ENCODE data around the gene CCDC92. TPM values are rescaled to one million over a fixed set of nuclear protein-coding genes. Genes with fewer than 3 reads are reported as not detected.
"Not testable (repeated sequence)": the region's sequence is repeated elsewhere in the genome, so short reads cannot be mapped to it uniquely, and the experiment has no call there.

CCDC92 gene
- polyA plus RNA-seq, 1 donor from 2014 or later, result 11.3 TPM

- Histone ChIP-seq H3K27ac (ENCODE audit: low read length) (peak overlapping the region; percentile 63), H3K4me3 (ENCODE audit: low read length) (peak overlapping the region; percentile 34), H3K9me2 (ENCODE audit: insufficient read depth, low read length) (no peaks in the 10 kb centered on the region), H2AFZ (ENCODE audit: low read depth, low read length) (no peak overlapping the region), H4K20me1 (ENCODE audit: insufficient read depth) (no peaks in the 10 kb centered on the region), H3K36me3 (ENCODE audit: insufficient read depth, low read length) (no peaks in the 10 kb centered on the region), H3K27me3 (ENCODE audit: insufficient read depth, low read depth, low read length) (no peaks in the 10 kb centered on the region), H3K79me2 (replicated peaks; ENCODE audit: insufficient read depth, low read length) (peaks cover 20% of the 10 kb centered on the region), H3F3A (ENCODE audit: insufficient read depth, low read length, poor library complexity, severe bottlenecking) (no peaks in the 10 kb centered on the region), H3K4me2 (ENCODE audit: low read length) (no peak overlapping the region), H3K9ac (ENCODE audit: low read length) (peak overlapping the region; percentile 23), H3K9me3 (ENCODE audit: low read length) (peaks cover 4% of the 10 kb centered on the region)
- TF ChIP-seq CTCF (IDR thresholded peaks at IDR 0.05; ENCODE audit: poor library complexity, severe bottlenecking) (no peak), EZH2 (IDR thresholded peaks at IDR 0.05; ENCODE audit: borderline replicate concordance, insufficient read depth, low read length, poor library complexity, severe bottlenecking) (no peak), POLR2AphosphoS5 (IDR thresholded peaks at IDR 0.05) (no peak), SMC3 (conservative IDR thresholded peaks at IDR 0.05; ENCODE audit: poor library complexity) (no peak), REST (IDR thresholded peaks at IDR 0.05; ENCODE audit: borderline replicate concordance) (no peak), RAD21 (conservative IDR thresholded peaks at IDR 0.05) (no peak), EP300 (conservative IDR thresholded peaks at IDR 0.05; ENCODE audit: poor library complexity, severe bottlenecking) (no peak), TAF1 (IDR thresholded peaks at IDR 0.05; ENCODE audit: low read depth) (no peak)
Measured at GRCh38 chr12:123948401-123948795, 24.2 kb downstream of the CCDC92 start.

DNA sequence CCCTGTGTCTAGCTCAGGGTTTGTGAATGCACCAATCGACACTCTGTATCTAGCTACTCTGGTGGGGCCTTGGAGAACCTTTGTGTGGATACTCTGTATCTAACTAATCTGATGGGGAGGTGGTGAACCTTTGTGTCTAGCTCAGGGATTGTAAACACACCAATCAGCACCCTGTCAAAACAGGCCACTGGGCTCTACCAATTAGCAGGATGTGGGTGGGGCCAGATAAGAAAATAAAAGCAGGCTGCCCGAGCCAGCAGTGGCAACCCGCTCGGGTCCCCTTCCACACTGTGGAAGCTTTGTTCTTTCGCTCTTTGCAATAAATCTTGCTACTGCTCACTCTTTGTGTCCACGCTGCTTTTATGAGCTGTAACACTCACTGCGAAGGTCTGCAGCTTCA lies 25.1 kb downstream of the CCDC92 start:
- H4K20me1 ChIP-seq (ENCODE audit: insufficient read depth); H2AFZ ChIP-seq (ENCODE audit: low read depth, low read length); H3K27ac ChIP-seq (ENCODE audit: low read length); H3K27me3 ChIP-seq (ENCODE audit: insufficient read depth, low read depth, low read length); H3F3A ChIP-seq (ENCODE audit: insufficient read depth, low read length, poor library complexity, severe bottlenecking); H3K4me2 ChIP-seq (ENCODE audit: low read length); H3K9me2 ChIP-seq (ENCODE audit: insufficient read depth, low read length); H3K9ac ChIP-seq (ENCODE audit: low read length); H3K4me3 ChIP-seq (ENCODE audit: low read length); H3K9me3 ChIP-seq (ENCODE audit: low read length); H3K36me3 ChIP-seq (ENCODE audit: insufficient read depth, low read length): not testable (repeated sequence)
- peaks cover 15% of the 10 kb centered on the region for H3K79me2 ChIP-seq (replicated peaks; ENCODE audit: insufficient read depth, low read length)

DNA sequence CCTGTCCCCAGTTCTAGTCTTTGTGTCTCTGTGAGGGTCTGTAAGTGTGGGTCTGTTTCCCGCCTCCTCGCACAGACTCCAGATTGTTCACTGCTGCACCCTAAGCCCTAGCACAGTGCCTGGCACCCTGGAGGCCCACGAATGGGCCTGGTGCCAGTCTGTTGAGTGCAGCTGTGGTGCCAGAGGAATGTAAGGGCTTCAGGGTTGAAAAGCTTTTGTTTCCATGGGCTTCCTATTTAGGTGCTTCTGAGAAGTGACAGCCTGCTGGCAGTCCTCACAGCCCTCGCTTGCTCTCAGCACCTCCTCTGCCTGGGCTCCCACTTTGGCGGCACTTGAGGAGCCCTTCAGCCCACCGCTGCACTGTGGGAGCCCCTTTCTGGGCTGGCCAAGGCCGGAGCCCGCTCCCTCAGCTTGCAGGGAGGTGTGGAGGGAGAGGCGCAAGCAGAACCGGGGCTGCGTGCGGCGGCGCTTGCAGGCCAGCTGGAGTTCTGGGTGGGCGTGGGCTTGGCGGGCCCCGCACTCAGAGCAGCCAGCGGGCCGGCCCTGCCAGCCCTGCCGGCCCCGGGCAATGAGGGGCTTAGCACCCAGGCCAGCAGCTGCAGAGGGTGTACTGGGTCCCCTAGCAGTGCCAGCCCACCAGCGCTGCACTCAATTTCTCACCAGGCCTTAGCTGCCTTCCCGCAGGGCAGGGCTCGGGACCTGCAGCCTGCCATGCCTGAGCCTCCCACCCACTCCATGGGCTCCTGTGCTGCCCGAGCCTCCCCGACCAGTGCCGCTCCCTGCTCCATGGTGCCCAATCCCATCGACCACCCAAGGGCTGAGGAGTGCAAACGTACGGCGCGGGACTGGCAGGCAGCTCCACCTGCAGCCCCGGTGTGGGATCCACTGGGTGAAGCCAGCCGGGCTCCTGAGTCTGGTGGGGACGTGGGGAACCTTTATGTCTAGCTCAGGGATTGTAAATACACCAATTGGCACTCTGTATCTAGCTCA lies 25.8 kb downstream of the CCDC92 start:
- H3K27ac ChIP-seq (ENCODE audit: low read length); H4K20me1 ChIP-seq (ENCODE audit: insufficient read depth): not testable (repeated sequence)

More for the DNA sequence above, 25.8 kb downstream of the CCDC92 start:
- H3K36me3 ChIP-seq (ENCODE audit: insufficient read depth, low read length); H3K9me3 ChIP-seq (ENCODE audit: low read length); H3K9me2 ChIP-seq (ENCODE audit: insufficient read depth, low read length); H3F3A ChIP-seq (ENCODE audit: insufficient read depth, low read length, poor library complexity, severe bottlenecking); H3K27me3 ChIP-seq (ENCODE audit: insufficient read depth, low read depth, low read length); H3K4me2 ChIP-seq (ENCODE audit: low read length); H3K9ac ChIP-seq (ENCODE audit: low read length); H3K4me3 ChIP-seq (ENCODE audit: low read length); H3K79me2 ChIP-seq (replicated peaks; ENCODE audit: insufficient read depth, low read length); H2AFZ ChIP-seq (ENCODE audit: low read depth, low read length): not testable (repeated sequence)
